ENCODE data around the gene GFOD1.

- TF ChIP-seq CTCF (IDR thresholded peaks at IDR 0.05) (no peak), POLR2A (IDR thresholded peaks at IDR 0.05) (no peak)
Observed at GRCh38 chr6:13522656-13523055, 35.3 kb upstream of the GFOD1 start.

Measured in sigmoid colon (tissue), 3 donors.